ENCODE results near the gene ACLY. TPM values are rescaled to one million over a fixed set of nuclear protein-coding genes. Genes with fewer than 3 reads are reported as not detected.
"Not testable (repeated sequence)": the region's sequence is repeated elsewhere in the genome, so short reads cannot be mapped to it uniquely, and the experiment has no call there.

Gene ACLY
- total RNA-seq, 1 donor from 2014 or later: 195 TPM

DNA sequence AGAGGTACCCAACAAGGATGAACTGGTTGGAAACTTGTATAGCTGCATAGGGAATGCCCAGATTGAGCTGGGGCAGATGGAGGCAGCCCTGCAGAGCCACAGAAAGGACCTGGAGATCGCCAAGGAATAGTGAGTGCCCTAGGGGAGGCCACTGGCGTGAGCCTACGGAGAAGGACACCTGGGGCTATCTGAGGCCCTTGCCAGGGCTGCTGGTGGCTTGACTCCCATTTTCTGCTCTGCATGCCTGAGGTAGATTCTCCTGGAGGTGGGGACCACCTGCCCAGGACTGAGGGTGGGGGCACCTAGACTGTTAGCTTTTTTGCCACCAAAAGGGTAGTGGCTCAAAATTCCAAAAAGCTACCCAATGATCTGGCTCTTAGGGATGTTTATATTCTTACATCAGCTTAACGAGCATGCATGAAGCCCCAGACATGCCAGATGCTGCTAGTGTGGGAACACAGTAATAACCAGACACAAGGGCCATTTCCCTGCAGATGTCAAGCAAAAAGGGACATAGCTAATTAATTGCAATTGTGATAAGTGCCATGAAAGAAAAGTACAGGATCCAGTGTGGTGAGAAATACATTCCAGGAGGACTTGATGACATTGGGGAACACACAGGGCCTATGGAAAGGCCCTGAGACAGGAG is 20.4 kb upstream of the ACLY start:
- DNase-seq: no peak

DNA sequence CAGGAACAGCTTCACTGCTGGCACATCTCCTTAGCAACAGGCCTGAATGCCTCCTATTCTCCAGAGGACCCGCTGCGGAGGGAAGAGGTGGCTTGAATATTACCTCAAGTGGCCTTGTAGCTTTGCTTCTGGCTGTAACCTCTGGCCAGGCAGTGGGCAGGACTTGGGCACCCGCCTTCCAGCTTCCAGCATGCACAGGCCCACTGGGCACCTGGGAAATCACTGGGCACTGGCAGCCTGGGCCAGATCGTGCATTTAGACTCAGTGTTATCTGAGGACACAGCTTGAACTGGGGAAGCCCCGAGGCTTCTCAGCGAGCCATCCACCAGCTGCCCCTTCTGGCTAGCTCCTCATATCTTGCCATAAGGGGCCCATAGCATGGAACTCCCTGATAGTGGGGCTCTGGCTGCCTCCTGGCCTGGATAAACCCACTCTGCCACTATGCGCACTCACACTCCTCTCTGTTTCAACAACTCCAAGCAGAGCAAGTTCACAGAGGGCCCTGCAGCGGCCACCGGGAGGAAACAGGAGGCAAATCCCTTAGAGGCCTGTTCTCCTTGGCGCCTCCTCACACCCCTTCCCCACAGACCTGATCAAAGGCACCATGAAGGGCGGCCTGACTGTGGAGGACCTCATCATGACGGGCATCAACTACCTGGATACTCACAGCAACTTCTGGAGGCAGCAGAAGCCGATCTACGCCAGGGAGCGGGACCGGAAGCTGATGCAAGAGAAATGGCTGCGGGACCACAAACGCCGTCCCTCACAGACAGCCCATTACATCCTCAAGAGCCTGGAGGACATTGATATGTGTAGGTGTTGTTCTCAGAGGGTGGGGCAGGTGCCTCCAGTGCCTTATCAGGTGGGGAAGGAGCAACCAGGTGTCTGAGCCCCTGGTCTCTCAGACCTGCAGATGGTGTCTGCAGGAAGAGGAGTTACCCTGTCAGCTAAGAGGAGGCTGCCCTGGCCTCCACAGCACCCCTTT is 19.5 kb upstream of the ACLY start:
- DNase-seq: no peak

DNA sequence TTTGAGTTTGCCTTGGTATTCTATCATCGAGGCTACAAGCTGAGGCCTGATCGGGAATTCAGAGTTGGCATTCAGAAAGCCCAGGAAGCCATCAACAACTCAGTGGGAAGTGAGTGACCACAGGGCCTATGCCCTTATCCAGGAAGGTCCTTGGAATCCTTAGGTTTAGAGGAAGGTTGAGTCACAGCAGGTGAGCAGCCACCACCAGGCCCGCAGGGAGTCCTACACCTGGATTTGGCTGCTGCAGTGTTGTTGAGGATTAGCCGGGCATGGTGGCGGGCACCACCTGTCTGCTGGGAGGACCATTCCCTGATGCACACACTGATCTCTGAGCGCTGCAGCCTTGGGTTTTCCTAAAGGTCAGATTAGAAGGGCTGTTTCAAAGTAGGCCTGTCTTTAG is 16.9 kb upstream of the ACLY start:
- no peak for DNase-seq

DNA sequence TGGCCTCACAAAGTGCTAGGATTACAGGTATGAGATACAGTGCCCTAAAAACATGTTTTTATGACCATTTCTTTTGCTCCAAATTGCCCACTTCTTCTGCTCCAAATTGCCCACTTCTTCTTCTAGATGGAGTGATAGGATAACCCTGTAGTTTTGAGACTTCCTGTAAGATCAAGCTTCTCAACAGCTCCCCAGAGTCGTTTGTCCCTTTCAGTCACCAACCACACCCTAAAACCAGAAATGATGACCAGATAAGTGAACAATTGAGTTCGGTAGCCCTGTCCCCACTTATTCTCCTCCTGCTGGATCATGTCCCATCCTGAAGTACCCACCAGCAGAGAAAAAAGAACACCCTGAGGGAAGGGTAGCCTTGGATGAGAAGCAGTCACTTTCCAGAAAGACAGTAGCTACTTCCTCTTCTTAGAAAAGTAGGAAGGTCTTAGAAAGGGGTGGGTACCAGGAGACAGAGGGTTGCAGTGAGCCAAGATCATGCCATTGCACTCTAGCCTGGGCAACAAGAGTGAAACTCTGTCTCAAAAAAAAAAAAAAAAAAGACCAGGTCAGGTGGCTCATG is 14.2 kb upstream of the ACLY start:
- DNase-seq: no peak

DNA sequence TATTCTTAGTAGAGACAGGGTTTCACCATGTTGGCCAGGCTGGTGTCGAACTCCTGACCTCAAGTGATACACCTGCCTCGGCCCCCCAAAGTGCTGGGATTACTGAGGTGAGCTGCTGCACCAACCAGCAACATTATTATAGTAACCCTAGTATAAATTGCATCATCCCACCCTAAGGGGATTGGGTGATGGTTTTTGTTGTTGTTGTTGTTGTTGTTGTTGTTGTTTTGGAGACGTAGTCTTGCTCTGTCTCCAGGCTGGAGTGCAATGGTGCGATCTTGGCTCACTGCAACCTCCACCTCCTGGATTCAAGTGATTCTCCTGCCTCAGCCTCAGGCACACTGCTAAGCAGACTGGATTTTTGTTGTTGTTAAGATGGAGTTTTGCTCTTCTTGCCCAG is 13.0 kb upstream of the ACLY start:
- not testable (repeated sequence) for DNase-seq

DNA sequence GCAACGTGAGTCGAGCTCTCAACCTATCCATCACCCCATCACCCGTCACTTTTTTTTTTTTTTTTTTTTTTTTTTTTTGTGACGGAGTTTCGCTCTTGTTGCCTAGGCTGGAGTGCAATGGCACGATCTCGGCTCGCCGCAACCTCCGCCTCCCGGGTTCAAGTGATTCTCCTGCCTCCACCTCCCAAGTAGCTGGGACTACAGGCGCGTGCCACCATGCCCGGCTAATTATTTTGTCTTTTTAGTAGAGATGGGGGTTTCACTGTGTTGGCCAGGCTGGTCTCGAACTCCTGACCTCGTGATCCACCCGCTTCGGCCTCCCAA is 12.0 kb upstream of the ACLY start:
- not testable (repeated sequence) for DNase-seq

DNA sequence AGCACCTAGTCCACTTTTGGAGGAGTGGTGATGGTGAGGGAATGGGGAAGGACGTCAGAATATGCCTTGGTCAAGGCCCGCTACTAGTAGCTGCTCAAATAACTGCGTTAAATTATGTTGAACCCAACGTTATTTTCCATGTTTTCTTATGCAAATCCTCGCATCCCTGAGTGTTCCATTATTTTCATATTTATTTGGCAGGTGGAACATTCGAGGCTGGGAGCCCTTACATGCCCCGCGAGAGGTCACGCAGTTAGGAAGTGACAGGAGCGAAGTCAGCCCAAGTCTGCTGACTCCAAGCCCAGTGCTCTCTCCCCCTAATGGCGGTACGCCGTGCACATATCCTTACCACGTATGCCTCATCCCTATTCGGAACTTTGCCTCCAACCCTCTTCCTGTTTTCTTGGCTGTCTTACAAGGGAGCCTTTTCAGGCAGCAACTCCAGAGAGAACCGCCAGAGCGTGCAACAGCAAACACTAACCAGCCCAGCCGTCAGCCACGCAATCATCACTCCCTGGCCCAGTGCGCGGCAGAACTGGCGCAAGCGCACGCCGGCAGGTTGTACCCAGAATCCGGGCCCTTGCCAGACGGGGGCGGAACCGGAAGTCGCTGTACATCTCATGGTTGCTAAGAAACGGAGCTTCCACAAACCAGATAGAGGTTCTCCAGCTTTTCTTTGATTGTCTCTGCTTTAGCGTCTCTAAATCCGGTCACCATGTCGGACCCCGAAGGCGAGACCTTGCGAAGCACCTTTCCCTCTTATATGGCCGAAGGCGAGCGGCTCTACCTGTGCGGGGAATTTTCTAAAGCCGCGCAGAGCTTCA is 11.5 kb upstream of the ACLY start, which contains the start of gene ODAD4:
ODAD4 (plus strand) TSS at position 609 of the 824 bp plus-strand sequence; CDS start at position 716, 107 bp downstream.
- peak; percentile 98 for DNase-seq

DNA sequence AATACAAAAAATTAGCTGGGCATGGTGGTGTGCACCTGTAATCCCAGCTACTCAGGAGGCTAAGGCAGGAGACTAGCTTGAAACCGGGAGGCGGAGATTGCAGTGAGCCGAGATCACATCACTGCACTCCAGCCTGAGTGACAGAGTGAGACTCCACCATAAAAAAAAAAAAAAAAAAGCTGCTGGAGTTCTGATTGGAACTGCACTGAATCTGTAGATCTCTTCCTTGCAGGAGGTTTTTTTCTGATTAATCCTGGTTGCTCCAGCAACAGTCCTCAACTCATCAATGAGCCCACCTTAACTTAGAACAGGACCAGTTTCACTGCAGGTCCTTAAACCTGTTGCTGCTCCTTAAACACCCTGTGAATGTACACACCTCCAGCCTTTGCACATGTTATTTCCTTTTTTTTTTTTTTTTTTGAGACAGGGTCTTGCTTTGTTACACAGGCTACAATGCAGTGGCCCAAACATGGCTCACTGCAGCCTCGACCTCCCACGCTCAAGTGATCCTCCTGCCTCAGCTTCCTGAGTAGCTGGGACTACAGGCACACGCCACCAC is 10.0 kb upstream of the ACLY start:
- DNase-seq: no peak

DNA sequence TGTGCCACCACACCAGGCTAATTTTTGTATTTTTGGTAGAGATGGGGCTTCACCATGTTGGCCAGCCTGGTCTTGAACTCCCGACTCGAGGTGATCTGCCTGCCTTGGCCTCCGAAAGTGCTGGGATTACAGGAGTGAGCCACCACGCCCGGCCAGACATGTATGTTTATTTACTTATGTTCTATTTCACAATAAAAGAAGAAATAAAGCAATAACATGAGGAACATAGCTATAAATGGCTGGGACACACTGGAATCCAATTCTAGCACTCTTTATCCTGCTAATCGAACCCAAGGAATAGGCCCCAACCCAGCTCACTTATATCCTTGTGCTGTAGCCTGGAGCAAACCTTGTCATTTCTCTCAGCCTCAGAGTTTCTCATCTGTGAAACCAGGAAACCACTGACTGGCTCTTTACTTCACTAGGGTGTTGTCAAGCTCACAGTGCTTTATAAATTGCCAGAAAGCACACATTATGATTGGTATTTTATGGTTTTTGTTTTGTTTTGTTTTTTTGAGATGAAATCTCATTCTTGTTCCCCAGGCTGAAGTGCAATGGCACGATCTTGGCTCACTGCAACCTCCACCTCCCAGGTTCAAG is 7.3 kb upstream of the ACLY start:
- no peak for DNase-seq

DNA sequence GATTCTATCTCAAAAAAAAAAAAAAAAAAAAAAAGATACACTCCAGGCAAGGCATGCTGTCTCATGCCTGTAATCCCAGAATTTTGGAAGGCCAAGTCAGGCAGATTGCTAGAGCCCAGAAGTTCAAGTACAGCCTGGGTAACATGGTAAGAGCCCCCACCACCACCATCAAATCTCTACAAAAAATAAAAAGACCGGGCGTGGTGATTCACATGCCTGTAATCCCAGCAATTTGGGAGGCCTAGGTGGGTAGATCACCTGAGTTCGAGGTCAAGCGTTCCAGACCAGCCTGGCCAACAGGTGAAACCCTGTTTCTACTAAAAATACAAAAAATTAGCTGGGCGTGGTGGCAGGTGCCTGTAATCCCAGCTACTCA is 1.8 kb upstream of the ACLY start:
- DNase-seq: no peak

DNA sequence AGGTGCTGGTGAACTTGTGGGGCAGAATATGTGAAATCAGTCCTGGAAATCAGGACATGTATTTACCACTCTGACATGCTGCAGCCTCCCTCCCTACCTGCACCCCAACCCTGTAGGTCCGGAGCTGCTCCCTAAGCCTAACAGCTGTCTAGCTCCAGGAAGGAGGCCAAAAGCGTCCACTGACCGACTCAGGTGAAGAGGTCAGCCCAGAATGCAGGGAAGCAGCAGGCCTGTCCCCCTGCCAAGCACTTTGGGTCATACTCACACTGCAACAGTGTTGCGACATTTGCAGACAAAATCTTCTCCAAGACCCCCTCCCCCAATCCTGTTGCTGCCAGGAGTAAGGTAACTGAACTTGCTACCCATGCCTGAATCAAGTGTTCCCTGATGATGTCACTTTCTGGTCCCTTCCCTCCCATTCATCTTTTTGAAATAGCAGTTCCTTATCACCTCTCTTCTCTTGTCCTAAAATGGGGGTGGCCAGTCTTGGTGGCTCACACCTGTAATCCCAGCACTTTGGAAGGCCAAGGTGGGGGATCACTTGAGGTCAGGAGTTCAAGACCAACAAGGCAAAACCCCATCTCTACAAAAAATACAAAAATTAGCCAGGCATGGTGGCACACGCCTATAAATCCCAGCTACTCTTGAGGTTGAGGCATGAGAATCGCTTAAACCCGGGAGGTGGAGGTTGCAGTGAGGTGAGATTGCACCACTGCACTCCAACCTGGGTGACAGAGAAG is 1.3 kb upstream of the ACLY start:
- DNase-seq: no peak

DNA sequence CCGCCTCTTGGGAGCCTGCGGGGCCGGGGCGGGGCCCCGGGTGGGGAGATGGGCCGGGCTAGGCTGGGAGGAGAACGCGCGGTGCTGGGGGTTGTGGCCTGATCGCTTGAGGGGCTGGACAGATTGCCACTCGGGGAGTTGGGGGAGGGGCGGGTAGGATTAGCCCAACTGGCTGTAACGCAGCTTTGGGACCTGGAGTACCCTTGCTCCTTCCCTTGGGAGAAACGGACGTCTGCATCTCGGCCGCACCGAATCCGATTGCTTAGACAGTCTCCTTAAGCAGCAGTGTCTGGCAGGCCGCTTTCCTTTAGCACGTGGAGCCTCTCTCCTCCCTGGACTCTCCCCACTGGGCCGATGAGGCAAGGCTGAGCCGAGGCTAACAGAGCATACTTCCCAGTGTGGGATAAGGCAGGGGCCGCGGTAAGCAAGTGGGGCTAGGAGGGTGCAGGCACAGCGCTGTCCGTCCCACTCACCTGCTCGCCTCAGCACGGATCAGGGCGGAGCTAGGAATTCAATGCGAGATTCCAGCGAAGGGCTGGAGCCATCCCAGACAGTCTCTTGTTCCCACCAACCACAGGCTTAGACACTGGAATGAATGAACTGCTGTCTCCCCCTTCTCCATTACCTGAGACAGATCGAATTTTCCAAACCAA is 540 bp upstream of the ACLY start:
- no peak for DNase-seq

DNA sequence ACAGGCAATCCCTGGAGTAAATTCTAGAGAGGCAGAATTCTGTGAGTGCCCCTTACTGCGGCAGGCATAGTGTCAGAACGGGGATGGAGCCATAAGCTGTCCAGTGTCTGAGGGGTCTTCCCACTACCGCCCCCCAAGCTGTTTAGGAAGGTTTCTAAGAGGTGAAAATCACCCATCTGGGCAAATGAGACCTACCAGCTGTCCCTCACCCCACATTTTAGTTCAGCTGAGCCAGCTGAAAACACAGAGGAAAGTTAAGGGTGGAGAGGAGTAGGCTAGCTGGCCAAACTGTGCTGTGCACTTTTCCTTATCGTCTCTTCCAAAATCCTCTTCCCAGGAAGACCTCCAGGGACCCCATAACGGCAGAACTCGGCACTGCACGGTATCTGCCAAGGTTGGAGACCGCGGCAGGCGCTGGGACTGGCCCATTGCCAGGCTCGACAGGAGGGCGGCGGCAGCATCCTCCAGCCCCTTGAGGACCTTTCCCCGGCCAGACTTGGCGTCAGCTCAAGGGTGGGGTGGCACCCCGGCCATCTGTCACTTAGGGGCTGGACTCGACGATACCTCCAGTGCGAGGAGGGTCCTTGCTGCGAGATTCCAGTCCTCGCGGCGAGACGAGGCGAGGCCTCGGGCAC is 955 bp downstream of the ACLY start:
- peak; percentile 61 for DNase-seq

DNA sequence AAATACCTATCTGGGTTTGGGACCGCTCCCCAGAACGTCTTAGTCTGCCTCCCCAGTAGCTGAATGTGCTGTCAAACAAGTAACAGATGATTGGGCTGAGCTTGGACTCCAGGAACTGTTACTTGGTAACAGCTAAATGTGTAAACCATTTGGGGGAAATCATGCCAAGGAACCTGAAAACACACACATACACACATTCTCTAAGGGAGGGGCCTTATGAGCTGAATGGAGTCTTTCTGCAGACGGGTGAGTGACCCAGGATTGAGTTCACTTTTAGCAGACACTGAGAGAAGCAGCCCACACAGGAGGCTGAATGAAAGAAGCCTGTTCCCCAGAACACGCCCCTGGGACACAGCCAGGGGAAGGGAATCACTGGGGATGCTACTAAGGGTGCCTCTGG is 1.6 kb downstream of the ACLY start:
- DNase-seq: peak; percentile 60

DNA sequence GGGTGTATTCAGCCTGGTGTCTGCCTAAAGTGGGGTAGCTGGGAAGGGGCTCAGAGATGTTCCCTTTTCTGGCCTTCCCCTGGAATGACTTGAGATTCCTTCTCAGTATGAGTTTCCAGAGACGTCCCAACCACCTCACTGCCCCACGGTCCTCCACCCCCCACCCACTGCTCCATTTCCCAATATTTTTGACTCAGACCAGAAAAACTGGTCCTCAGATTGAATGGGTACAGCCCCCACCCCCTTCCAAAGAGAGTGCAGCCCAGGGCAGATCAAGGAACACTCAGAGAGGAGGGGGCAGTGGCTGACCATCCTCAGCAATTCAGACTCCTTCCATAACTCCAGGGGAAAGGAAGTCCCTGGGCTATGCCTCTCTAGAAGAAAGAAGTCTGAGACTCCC is 3.2 kb downstream of the ACLY start:
- DNase-seq: no peak

DNA sequence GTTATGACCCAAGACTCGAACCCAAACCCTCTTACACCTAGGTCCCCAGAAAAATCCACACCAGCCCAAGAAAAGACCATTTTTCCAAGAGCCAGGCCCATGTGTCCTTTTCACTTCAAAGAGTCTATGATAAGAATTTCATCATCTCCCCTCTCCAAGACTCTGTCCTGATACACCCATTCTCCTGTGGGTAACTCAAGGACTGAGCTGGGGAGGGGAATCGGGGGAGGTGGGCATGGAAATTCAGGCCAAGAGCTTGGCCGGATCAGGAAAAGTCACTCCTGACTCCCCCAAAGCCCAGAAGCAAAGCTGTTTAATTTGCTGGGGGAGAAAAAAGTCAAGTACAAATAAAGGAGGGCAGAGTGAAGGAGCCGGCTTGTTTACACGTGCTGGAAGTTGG is 3.7 kb downstream of the ACLY start:
- no peak for DNase-seq

DNA sequence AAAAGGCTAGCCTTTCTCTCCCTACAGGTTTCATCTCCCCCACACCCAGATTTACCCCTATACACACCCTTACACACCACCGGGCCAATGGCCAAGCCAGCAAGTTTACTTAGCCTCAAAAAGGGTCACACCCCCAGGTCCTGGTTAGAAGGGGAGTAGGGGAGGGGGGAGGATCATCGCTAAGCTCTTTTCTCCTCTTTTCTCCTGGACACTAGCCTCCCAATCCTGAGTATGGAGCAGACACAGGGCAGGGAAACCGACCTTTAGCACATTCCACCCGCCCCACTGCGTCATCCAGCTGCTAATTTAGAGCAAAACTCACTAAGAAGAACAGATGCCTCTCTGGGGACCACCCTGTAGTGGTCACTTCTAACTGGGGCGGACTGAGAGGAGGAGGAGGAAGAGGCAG is 4.4 kb downstream of the ACLY start:
- no peak for DNase-seq

DNA sequence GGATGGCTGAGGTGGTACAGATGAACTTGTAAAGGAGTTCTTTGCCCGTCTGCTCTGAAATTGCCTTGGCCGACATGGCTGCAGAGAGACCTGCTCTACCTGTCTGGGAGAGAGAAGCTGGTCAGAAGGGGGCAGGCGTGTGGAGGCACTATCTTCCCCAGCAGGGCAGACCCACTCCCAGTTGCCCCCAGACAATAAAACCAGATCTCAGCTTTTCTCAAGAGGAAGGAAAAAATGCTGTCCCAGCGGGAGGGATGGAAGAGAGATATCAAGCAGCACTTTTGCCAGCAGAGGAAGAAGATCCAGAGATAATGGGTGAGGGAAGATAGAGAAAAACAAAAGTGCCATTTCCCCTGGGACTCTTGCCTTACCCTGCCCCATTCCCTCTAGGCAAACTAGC is 5.0 kb downstream of the ACLY start:
- DNase-seq: no peak

DNA sequence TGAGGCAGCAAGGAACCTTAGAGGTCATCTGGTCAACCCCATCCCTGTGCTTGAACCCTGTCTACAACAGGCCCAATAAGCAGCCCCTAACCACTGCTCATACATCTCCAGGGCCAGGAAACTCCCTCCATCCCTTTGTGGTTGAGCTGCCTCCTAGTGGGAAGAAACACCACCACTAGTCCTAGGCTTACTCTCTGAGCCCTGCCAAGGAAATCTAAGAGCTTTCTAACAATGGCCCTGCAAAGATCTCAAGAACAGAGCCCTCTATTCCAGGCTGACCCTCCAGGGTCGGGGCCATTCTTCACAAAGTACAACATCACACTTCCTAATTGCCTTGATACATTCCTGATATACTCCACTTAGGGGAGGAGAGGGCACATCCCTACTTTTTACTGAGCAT is 5.8 kb downstream of the ACLY start:
- DNase-seq: no peak

DNA sequence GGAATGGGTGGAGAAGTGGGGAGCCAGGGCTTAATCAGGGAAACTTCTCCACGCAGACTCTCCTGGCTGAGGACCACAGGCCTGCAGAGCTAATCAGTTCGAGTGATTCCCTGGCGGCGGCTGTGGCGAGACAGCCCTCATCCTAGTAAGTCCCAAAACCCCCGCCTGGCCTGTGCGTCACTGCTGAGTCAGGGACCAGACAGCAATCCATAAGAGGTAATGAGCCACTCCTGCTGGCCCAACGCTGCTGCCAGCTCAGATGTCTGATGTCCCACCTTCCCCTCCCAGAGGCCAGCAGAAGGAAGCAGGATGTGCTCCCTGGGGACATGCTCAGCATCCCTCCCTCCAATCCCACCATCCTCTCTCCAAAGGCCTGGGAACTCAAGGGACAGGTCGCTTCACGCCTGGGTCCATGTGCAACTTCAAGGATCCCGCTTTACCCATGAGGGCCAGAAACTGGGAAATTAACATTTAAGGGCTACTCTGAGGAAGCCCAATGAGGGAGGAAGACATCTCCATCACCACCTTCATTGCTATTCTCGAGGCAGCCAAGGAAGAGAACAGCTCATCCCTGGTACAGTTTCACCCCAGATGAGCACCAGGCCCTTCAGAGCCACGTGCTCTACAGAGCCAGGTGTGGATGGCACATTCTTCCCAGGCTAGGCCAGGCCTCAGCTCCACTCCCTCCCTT is 7.9 kb downstream of the ACLY start:
- DNase-seq: no peak

All from dermis blood vessel endothelial cell (primary cell).